IPS-18c (cell line): ENCODE results near the gene PARD3B.

ENCODE experiments used
- H3K4me3 ChIP-seq: 2 replicates; pipeline ENCODE4 v1.7.0; 2013; ENCODE audit warnings: low read depth, mild to moderate bottlenecking, low read length, moderate library complexity; ENCODE audit not compliant: insufficient read depth
- H3K9me3 ChIP-seq: one replicate; pipeline ENCODE4 v1.6.1; 2013; ENCODE audit warnings: mild to moderate bottlenecking, low read length, moderate library complexity; ENCODE audit not compliant: control insufficient read depth, insufficient read depth

The PARD3B gene

GRCh38 chr2:205367331-205367935, 822.2 kb downstream of the PARD3B start:
- Histone ChIP-seq H3K4me3 (no peak overlapping the region), H3K9me3 (no peaks in the 10 kb centered on the region)

DNA sequence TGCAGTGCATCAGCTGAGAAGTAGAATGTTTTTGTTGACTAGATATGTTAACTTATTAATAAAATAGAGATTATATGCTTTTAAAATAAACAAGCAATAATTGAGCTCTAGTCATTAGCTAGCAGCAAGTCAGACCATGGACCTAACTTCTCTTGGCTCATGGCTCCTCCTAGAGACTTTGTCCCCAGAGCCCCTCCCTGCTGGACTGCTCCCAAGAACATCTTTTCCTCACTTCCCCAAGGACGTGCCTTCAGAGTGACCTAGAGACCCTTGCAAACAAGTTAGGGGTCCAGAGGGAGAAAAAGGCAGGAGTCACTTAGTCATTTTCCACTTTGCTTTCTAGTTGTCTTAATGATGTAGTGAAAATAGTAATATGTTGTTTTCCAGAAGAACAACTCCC, 824.5 kb downstream of the PARD3B start:
- H3K9me3 ChIP-seq, result no peaks in the 10 kb centered on the region
- H3K4me3 ChIP-seq, result no peak overlapping the region

DNA sequence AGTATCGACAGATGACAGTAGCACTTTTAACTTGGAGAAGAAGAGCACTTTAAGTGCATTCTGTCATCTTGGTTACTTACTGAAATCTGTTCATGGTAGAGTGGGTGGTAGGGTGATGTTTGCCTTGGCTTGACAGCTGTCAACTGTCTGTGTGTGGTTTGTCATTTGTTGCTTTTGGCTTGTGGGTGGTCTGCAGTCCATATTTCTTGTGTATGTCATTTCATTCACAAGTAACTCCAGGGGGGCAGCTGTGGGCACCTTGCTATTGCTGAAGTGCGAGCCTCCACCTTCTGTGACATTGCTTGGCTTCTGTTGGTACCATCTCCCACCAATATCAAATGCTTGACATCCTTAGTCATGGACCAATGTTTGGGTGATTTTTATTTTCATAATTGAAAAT, 825.5 kb downstream of the PARD3B start:
- H3K9me3 ChIP-seq, result no peaks in the 10 kb centered on the region
- no peak overlapping the region for H3K4me3 ChIP-seq

- H3K9me3 ChIP-seq, result no peaks in the 10 kb centered on the region
- H3K4me3 ChIP-seq, result no peak overlapping the region
Measured at GRCh38 chr2:205372141-205372540, 826.9 kb downstream of the PARD3B start.

DNA sequence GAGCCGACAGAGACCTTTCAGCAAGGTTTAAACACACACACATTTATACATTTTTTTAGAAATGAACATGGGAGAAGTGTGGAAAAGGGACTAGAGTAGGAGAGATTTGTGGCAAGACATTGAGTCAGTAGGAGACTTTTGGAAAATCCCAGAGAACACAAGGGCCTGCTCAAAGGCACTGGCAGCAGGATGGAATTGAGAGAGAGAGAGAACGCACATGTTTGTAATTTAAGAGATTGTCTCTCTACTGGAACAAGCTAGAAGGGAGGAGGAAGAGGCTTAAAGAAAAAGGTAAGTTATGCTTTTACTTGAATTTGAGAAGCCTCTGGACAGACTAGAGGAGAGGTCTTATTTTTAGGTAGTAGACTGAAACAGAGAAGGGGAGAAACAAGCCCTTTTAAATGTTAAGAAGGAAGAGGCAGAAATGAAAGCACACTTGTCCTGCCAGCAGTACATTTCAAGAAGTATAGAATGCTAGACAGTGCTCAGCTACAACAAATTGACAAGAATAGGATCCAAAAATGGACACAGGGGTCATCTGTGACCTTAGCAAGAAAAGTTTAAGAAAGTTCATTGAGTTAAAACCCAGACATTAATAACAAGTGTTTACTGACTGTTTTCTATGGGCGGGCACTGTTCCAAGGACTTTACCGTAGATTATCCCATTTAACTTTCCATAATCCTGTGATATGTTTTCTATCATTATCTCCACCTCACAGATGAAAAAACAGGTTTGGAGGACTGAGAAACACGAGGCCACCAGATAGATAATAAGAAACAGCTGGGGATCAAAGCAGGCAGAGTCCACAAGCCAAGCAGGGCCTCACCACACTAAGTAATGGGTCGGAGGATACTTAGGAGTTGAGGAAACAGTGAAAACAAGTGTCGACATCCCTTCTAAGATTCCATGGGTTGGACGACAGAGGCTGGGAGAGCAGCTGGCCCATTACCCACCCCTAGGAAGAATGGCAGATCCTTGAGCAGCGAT, 830.5 kb downstream of the PARD3B start:
- Histone ChIP-seq H3K9me3 (no peaks in the 10 kb centered on the region), H3K4me3 (no peak overlapping the region)

DNA sequence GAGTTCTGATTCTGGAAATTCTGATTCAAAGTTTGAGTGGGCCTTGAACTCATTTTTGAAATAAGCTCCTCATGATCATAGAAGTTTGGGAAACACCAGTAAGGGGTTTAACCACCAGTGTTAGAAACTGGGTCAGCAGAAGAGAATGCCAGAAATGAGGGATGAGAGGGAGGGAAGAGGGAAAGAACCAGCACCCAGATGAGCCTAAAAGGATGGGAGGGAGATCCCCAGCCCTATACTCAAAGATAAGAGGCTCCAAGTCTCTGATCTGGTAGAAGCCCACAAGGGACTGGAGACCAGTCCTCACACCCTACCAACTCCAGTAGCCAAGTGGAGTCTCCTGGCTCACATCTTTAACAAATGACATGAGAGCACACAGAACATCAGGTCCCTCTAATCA, 832.0 kb downstream of the PARD3B start:
- no peaks in the 10 kb centered on the region for H3K9me3 ChIP-seq
- no peak overlapping the region for H3K4me3 ChIP-seq

GRCh38 chr2:205383601-205384000, 838.3 kb downstream of the PARD3B start:
- no peak overlapping the region for H3K4me3 ChIP-seq
- no peaks in the 10 kb centered on the region for H3K9me3 ChIP-seq

DNA sequence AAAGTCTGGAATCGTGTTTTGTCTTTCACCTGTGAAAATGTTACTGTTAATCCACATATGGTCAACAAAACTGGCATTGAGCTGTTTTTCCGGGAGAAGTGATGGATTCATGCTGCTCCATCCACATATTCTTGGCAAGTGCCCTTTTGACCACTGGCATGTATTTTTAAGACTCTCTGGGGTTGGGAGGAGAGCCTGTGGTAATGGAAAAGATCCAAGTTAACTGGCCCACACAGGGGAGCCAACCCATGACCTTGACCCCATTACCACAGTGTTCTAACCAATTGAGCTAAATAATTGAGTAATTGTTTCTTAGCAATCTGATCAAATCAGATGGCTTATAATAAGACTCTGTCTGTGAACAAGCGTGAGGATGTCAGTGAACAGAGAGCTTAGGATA, 840.8 kb downstream of the PARD3B start:
- Histone ChIP-seq H3K4me3 (no peak overlapping the region), H3K9me3 (no peaks in the 10 kb centered on the region)

- Histone ChIP-seq H3K4me3 (no peak overlapping the region), H3K9me3 (no peaks in the 10 kb centered on the region)
Measured at GRCh38 chr2:205387350-205388055, 842.2 kb downstream of the PARD3B start.

GRCh38 chr2:205390866-205391265, 845.6 kb downstream of the PARD3B start:
- Histone ChIP-seq H3K4me3 (no peak overlapping the region), H3K9me3 (no peaks in the 10 kb centered on the region)

- Histone ChIP-seq H3K4me3 (no peak overlapping the region), H3K9me3 (no peaks in the 10 kb centered on the region)
Measured at GRCh38 chr2:205401511-205401910, 856.2 kb downstream of the PARD3B start.

DNA sequence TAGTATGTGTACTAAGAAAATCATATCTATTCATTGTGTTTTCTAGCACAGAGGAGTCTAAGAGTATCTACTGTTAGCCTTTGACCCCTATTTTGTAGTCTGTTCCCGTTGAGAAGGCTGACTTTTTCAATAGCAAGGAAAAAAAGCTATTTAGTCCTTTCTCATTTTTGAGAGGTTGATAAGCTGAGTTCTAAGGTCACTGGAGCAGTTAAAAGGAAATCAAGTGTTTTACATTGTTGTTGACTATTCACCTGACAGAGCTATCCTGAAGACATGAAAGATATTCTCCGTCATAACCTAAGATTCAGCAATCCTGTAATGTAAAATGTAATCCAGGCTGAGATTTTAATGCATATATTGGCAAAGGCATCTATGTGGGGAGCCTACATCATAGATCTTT, 856.7 kb downstream of the PARD3B start:
- Histone ChIP-seq H3K4me3 (no peak overlapping the region), H3K9me3 (no peaks in the 10 kb centered on the region)

GRCh38 chr2:205403244-205403825, 858.1 kb downstream of the PARD3B start:
- no peak overlapping the region for H3K4me3 ChIP-seq

GRCh38 chr2:205405194-205405593, 859.9 kb downstream of the PARD3B start:
- H3K4me3 ChIP-seq, result no peak overlapping the region
- H3K9me3 ChIP-seq, result no peaks in the 10 kb centered on the region

More at GRCh38 chr2:205403244-205403825, 858.1 kb downstream of the PARD3B start:
- no peaks in the 10 kb centered on the region for H3K9me3 ChIP-seq

DNA sequence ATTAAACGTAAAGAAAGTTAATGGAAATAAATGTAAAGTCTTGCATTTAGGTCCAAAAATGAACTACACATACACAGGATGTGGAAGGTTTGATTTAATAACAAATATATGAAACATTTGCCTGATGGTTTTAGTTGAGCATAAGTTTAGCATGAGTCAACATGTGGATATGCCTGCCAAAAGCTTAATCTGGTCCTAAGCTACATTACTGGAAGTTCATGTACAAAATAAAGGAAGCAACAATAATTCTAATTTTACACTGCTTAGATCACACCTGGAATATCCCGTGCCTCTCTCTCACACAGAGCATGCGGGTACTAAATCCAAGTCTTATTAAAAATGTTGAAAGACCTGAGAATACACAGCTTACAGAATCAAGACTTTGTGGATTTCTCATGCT, 860.5 kb downstream of the PARD3B start:
- no peak overlapping the region for H3K4me3 ChIP-seq
- H3K9me3 ChIP-seq, result no peaks in the 10 kb centered on the region

- H3K9me3 ChIP-seq, result no peaks in the 10 kb centered on the region
- no peak overlapping the region for H3K4me3 ChIP-seq
Measured at GRCh38 chr2:205407984-205408383, 862.7 kb downstream of the PARD3B start.

- Histone ChIP-seq H3K4me3 (no peak overlapping the region), H3K9me3 (no peaks in the 10 kb centered on the region)
Measured at GRCh38 chr2:205408696-205409095, 863.4 kb downstream of the PARD3B start.
